Fibroblast of mammary gland (primary cell): Measurements from ENCODE around the gene TMEM233.
A peak's percentile ranks its signal among the peaks of the same experiment; 100 is the strongest.

Experiments
- DNase-seq: peaks from one replicate; pipeline ENCODE4 v3.0.0-alpha.2; 2010; ENCODE audit warnings: low read depth
- H3K4me3 ChIP-seq: 2 replicates; pipeline ENCODE4 v1.5.1; 2011; ENCODE audit warnings: low read depth, mild to moderate bottlenecking, low read length, moderate library complexity; ENCODE audit not compliant: control insufficient read depth
- TF ChIP-seq, protein P1 (sequence below): conservative IDR thresholded peaks from 2 replicates; pipeline ENCODE4 v1.5.1; 2011; ENCODE audit warnings: low read depth, low read length, inconsistent platforms; ENCODE audit not compliant: control insufficient read depth, insufficient read depth

The TMEM233 gene

DNA sequence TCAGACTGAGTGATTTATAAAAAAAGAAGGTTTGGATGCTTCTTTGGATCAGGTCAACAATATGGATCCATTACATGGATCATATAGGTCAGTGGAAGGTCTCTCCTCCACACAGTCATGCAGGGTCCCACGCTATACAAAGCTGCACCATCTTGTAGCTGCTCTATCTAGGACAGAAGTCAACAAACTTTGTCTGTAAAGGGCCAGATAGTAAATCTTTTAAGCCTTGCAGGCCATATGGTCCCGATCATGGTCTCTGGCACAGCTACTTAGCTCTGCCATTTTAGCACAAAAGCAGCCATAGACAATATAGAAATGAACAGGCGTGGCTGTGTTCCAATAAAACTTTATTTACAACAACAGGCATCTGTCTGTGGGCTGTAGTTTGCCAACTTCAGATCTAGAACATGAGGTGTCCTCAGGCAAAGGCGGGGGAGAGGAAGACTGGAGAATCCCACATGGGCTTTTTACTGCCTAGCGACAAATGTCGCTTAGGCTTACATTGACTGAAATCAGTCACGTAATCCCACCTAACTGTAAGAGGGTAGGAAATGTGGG, 36.7 kb downstream of the TMEM233 start:
- no peak for DNase-seq
- TF ChIP-seq, protein P1, sequence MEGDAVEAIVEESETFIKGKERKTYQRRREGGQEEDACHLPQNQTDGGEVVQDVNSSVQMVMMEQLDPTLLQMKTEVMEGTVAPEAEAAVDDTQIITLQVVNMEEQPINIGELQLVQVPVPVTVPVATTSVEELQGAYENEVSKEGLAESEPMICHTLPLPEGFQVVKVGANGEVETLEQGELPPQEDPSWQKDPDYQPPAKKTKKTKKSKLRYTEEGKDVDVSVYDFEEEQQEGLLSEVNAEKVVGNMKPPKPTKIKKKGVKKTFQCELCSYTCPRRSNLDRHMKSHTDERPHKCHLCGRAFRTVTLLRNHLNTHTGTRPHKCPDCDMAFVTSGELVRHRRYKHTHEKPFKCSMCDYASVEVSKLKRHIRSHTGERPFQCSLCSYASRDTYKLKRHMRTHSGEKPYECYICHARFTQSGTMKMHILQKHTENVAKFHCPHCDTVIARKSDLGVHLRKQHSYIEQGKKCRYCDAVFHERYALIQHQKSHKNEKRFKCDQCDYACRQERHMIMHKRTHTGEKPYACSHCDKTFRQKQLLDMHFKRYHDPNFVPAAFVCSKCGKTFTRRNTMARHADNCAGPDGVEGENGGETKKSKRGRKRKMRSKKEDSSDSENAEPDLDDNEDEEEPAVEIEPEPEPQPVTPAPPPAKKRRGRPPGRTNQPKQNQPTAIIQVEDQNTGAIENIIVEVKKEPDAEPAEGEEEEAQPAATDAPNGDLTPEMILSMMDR, result no peak
- no peak overlapping the region for H3K4me3 ChIP-seq

DNA sequence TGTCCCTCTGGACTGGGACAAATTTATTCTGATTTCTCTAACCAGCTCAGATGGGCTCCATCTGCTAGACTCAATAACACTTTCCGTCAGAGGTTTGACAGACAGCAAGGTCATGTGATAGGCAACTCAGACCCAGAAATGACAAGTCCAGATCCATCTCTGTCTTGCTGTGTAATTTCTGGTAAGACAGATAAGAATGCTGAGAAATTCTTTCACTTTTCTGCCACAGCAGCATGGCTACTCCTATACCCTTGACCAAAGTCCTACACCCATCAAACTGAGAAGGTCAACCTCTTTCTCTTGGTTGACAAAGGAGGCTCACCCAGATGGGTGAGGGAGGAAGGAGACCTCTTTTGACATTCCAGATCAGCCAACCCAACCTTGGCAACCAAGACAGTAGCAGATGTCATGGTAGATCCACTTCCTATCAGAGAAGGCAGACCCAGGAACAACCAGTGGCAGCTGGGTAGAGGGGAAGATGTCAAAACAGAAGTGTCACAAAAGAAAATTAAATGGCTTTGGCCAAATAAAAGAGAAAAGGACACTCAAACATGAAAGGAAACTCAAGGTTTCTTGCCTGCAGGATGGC, 37.5 kb downstream of the TMEM233 start:
- TF ChIP-seq, protein P1, result no peak
- no peak for DNase-seq
- no peak overlapping the region for H3K4me3 ChIP-seq

DNA sequence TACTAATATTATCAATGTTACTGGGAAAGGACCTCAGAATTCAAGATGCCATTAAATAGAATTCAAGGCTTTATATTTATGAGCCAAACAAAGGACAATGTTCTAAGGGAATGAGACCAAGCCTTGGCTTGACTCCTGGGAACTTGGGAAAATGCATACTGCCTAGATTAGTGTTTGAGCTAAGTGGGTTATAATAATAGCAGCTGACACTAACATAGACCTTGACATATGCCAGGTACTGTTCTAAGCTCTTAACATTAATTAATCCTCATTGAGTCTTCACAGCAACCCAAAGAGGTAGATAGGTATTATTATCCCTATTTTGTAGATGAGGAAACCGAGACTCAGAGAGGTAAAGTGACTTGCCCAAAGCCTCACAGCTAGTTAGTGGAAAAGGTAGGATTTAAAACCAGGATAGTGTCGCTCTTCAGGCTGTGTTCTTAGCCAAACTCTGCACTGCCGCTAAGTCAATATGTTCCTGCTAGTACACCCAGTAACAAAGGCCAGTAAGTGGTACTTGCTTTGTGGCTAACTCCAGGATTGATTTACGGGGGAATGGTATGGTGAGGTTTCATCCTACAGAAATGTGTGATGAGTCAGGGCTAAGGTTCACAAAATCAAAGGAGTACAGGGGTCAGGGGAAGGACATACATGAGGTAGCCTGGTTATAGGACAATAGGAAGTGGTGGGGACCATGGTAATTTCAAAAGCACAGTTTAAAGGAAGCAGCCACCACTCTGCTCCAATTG, 38.5 kb downstream of the TMEM233 start:
- TF ChIP-seq, protein P1, result no peak
- peak; percentile 47 for DNase-seq
- no peak overlapping the region for H3K4me3 ChIP-seq

DNA sequence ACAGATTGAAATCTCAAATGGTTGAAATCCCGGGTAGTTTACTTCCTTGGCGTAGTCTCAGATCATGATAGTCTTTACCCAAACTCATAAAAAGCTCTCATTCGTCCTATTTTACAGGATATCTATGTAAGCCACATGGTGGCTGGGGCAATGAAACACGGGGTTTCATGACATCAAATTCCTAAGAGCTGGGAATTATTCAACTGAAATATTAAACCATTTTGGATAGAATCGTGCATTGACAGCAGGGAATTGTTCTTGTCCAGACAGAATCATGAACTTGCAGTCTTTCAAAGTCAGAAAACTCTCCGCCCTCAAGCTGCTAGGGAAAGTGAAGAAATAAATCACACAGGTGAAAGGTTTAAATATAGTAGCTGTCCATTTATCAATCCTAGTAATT, 41.2 kb downstream of the TMEM233 start:
- H3K4me3 ChIP-seq, result no peak overlapping the region
- no peak for DNase-seq
- TF ChIP-seq, protein P1, result no peak

DNA sequence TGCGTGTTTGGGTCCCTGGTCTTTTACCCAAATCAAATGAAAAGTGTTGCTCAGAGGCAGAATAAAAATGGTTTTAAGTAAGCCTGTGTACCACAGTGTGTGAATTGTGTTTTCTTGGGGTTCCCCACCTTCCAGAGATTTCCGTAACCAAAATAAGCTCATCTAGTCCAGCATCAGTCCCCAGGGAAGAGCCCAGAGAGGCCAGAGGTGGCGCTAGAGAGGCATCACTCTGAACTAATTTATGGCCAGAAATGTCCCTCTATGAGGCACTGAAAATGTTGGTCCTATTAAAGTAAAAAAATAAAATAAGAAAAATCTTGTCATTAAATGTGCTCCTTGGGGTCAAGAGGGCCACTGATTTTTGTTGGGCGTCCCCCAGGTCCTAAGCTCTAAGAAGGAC, 49.4 kb downstream of the TMEM233 start:
- no peak for DNase-seq
- TF ChIP-seq, protein P1, result no peak
- no peak overlapping the region for H3K4me3 ChIP-seq

DNA sequence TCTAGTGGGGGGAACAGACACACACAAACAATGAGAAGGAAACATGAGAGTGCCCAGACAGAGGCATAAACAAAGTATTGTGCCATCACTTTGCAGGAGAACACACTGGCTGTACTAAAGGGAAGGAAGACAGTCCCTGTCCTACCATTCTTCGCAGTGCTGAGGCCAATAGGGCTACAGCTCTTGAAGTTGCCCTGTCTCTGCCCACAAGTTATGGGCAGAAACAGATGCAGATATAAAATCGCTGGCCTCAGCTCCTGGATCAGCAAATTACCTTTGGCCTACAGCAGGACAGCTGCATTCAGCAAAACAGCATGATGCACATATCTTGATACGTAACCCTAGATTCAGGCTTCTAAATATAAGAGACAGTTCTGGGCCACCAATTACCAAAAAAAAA, 51.4 kb downstream of the TMEM233 start:
- DNase-seq, result no peak
- TF ChIP-seq, protein P1, result no peak
- no peak overlapping the region for H3K4me3 ChIP-seq
